HepG2 (cell line): ENCODE data around the gene EFHC2.

Experiments used
- JUN ChIP-seq: sonication (generic); formaldehyde crosslinking; IDR thresholded peaks from 2 replicates; pipeline ENCODE4 v1.4.0; 2020; ENCODE audit warnings: mild to moderate bottlenecking, missing genetic modification reagents
- KLF16 ChIP-seq, 2 experiments: sonication (generic) in 1 of 2; formaldehyde crosslinking in 1 of 2; IDR thresholded peaks; 2 replicates each; pipeline versions ENCODE4 v1.6.1 to v1.8.0; 2016 to 2023; ENCODE audit warnings: missing genetic modification reagents in 2 of 2, missing compliant biosample characterization in 1 of 2

DNA sequence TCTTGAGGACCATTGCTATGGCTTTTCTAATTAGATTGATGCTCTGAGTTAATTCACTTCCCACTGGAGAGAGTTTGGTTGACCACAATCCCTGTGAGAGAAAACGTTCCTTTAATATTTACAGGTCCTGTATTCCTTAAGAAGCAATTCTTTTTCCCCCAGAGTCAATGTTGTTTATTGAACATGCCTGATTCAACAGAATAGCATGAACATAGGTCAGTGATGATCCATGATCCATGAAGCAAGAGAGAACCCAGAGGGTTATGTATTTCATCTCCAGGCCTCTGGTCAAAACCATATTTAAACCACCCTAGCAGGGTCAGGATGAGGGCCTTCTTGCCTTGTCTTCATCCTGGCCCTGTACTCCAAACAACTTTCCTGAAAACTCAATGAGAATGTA lies 39.4 kb upstream of the EFHC2 start:
- TF ChIP-seq KLF16 (CRISPR knock-in tag; IDR thresholded peaks at IDR 0.05) (no peak), JUN (CRISPR knock-in tag) (no peak)
